Measurements from ENCODE around the gene CTSK. TPM values are rescaled to one million over a fixed set of nuclear protein-coding genes. Genes with fewer than 3 reads are reported as not detected.

CTSK gene
- total RNA-seq, 1 donor from 2014 or later: 51.6 TPM

DNA sequence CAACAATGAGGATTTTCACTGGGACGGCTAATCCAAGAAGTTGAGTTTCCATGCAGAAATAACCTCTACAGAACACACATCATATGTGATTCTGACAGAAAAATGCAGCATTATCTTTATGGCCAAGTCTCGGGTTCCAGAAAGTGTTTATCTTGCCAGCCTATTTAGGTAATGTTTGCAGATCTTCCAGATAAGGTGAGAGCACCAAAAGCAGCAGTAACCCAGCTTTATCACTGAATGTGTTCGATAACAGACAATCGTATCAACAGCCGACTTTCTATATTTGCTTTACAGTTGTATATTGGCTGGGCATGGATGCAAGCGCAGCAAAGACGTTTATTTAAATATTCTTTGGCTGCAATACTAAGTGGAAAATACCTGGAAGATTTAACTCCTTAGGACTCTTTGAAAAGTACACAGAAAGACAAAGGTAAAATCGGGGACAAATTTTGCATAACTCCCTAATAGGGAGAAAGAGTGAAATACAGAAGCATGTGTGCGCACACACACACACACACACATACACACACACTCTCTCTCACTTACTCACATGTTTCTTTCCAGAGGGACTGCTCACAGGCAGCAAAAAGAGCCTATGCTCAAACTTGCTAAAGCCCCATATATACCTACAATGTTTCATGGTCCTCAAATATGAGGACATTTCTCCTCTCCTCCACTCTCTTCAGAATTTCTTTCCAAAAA is 3.0 kb upstream of the CTSK start:
- Mint-ChIP-seq H3K27me3 (ENCODE audit: unreplicated experiment) (no peaks in the 10 kb centered on the region), H3K9me3 (ENCODE audit: unreplicated experiment) (no peaks in the 10 kb centered on the region), H3K27ac (ENCODE audit: unreplicated experiment) (no peak overlapping the region), H3K4me1 (ENCODE audit: unreplicated experiment) (peaks cover 34% of the 10 kb centered on the region), H3K4me3 (ENCODE audit: unreplicated experiment) (no peak overlapping the region), H3K36me3 (ENCODE audit: unreplicated experiment) (peaks cover 16% of the 10 kb centered on the region)
- DNase-seq (ENCODE audit: extremely low spot score, unreplicated experiment): no peak
- TF ChIP-seq, protein P1, sequence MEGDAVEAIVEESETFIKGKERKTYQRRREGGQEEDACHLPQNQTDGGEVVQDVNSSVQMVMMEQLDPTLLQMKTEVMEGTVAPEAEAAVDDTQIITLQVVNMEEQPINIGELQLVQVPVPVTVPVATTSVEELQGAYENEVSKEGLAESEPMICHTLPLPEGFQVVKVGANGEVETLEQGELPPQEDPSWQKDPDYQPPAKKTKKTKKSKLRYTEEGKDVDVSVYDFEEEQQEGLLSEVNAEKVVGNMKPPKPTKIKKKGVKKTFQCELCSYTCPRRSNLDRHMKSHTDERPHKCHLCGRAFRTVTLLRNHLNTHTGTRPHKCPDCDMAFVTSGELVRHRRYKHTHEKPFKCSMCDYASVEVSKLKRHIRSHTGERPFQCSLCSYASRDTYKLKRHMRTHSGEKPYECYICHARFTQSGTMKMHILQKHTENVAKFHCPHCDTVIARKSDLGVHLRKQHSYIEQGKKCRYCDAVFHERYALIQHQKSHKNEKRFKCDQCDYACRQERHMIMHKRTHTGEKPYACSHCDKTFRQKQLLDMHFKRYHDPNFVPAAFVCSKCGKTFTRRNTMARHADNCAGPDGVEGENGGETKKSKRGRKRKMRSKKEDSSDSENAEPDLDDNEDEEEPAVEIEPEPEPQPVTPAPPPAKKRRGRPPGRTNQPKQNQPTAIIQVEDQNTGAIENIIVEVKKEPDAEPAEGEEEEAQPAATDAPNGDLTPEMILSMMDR (IDR thresholded peaks at IDR 0.05): no peak

DNA sequence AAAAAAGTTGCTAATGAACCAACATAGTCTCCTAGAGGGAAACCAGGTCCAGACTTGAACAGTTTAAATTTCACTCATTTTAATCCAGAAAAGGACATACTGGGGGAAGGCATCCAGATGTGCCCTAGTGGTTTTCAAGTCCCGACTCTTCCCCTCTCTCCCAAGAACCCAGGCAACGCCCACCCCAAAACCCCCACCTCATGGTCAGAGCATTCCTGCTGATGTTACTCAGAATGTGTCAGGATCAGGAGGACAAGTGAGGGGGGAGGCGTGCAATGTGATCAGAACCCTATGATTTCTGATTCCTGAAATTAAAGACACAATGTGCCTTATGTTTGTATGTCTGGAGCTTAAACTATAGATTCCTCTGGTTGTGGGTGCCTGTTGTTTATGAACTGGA is 1.6 kb upstream of the CTSK start:
- Mint-ChIP-seq H3K4me1 (ENCODE audit: unreplicated experiment) (peaks cover 36% of the 10 kb centered on the region), H3K4me3 (ENCODE audit: unreplicated experiment) (no peak overlapping the region), H3K27ac (ENCODE audit: unreplicated experiment) (no peak overlapping the region), H3K27me3 (ENCODE audit: unreplicated experiment) (no peaks in the 10 kb centered on the region), H3K36me3 (ENCODE audit: unreplicated experiment) (peaks cover 12% of the 10 kb centered on the region), H3K9me3 (ENCODE audit: unreplicated experiment) (no peaks in the 10 kb centered on the region)
- no peak for DNase-seq (ENCODE audit: extremely low spot score, unreplicated experiment)
- TF ChIP-seq, protein P1 (IDR thresholded peaks at IDR 0.05): no peak

DNA sequence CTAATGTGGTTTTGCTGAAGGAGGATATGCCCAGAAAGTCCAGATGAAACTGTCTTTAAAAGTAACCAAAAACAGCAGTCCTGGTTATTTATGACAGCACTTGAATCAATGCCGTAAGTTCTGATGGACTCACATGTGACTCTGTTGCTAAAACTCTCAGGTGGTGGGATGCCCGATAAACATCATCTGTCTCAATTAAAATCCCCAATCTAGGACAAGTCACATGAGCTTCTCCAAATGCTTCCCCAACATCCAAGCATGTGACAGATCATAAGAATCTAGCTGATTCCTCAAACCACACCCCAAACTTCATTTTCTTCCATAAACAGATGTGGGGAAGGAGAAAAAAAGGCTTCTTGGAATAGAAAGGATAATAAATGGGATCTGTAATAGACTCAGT is 786 bp upstream of the CTSK start:
- no peaks in the 10 kb centered on the region for H3K9me3 Mint-ChIP-seq (ENCODE audit: unreplicated experiment)
- H3K4me3 Mint-ChIP-seq (ENCODE audit: unreplicated experiment): peak overlapping the region; percentile 76
- DNase-seq (ENCODE audit: extremely low spot score, unreplicated experiment): no peak
- TF ChIP-seq, protein P1 (IDR thresholded peaks at IDR 0.05): no peak
- H3K36me3 Mint-ChIP-seq (ENCODE audit: unreplicated experiment): peaks cover 8% of the 10 kb centered on the region
- H3K4me1 Mint-ChIP-seq (ENCODE audit: unreplicated experiment): peaks cover 36% of the 10 kb centered on the region
- no peaks in the 10 kb centered on the region for H3K27me3 Mint-ChIP-seq (ENCODE audit: unreplicated experiment)
- no peak overlapping the region for H3K27ac Mint-ChIP-seq (ENCODE audit: unreplicated experiment)

DNA sequence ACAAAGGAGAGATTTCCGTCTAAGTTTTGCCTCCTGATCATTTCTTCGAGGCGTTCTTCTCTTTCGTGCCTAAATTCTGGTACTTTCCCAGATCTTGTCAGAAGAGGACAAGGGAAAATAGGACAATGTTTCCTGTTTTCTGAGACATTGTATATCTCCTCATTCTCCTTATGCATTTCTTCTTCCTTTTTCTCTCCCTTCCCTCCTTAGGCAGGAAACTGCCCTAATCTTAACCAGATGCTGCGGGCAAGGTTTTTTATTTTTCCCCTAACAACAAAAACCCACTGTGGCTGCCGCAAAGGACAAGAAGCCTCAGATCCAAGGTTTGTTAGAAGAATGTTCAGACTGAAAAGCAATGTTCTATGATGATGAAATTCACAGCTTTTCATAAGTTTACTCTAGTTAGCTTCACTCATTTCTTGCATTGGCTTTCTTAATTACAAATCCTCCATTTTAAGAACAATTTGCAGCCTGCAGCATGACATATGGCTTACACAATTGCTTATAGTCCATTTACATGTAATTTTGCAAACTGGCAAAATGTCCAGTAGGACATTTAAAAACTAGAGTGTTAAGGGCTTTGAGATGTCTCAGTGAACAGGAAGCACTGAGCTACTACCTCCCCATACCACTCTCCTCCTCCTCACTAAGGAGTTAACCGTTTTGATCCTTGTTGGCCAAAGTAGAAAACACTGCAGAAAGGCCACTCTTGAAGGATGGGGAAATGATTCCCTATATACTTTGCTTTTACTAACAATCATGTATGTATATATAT is 624 bp downstream of the CTSK start:
- H3K27me3 Mint-ChIP-seq (ENCODE audit: unreplicated experiment): no peaks in the 10 kb centered on the region
- H3K4me1 Mint-ChIP-seq (ENCODE audit: unreplicated experiment): peaks cover 36% of the 10 kb centered on the region
- H3K27ac Mint-ChIP-seq (ENCODE audit: unreplicated experiment): peak overlapping the region; percentile 69
- TF ChIP-seq, protein P1 (IDR thresholded peaks at IDR 0.05): no peak
- peak overlapping the region; percentile 76 for H3K4me3 Mint-ChIP-seq (ENCODE audit: unreplicated experiment)
- DNase-seq (ENCODE audit: extremely low spot score, unreplicated experiment): no peak
- H3K36me3 Mint-ChIP-seq (ENCODE audit: unreplicated experiment): peaks cover 11% of the 10 kb centered on the region
- no peaks in the 10 kb centered on the region for H3K9me3 Mint-ChIP-seq (ENCODE audit: unreplicated experiment)

DNA sequence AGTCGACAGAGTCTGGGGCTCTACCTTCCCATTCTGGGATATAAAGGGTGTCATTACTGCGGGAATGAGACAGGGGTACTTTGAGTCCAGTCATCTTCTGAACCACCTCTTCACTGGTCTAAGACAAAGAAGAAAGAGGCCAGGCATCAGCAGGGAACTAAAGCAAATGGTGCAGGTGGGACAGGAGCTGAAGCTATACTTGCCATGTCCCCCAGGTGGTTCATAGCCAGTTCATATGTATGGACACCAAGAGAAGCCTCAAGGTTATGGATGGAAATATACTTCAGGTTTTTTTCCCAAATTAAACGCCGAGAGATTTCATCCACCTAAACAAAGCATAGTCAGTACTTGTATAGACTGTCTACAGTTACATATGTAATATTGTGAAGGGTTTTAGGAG is 2.2 kb downstream of the CTSK start:
- Mint-ChIP-seq H3K4me3 (ENCODE audit: unreplicated experiment) (no peak overlapping the region), H3K36me3 (ENCODE audit: unreplicated experiment) (peaks cover 11% of the 10 kb centered on the region), H3K9me3 (ENCODE audit: unreplicated experiment) (no peaks in the 10 kb centered on the region), H3K4me1 (ENCODE audit: unreplicated experiment) (peaks cover 36% of the 10 kb centered on the region), H3K27me3 (ENCODE audit: unreplicated experiment) (no peaks in the 10 kb centered on the region), H3K27ac (ENCODE audit: unreplicated experiment) (no peak overlapping the region)
- no peak for DNase-seq (ENCODE audit: extremely low spot score, unreplicated experiment)
- TF ChIP-seq, protein P1 (IDR thresholded peaks at IDR 0.05): no peak
